SJCRH30 (cell line): ENCODE measurements around the gene ECEL1. TPM values are rescaled to one million over a fixed set of nuclear protein-coding genes. Genes with fewer than 3 reads are reported as not detected.
A peak's percentile ranks its signal among the peaks of the same experiment; 100 is the strongest.

Source experiments
- DNase-seq, 2 experiments: peaks; one replicate each; pipeline ENCODE4 v3.0.0-alpha.2; 2015 to 2020
- H3K27ac ChIP-seq: fragments of 250-450 bp; sonication (Bioruptor Pico); 2 replicates; pipeline ENCODE4 v1.5.1; 2020; ENCODE audit warnings: mild to moderate bottlenecking, moderate library complexity
- H3K27me3 ChIP-seq: fragments of 250-450 bp; sonication (Bioruptor Pico); 2 replicates; pipeline ENCODE4 v1.5.1; 2020; ENCODE audit warnings: mild to moderate bottlenecking, moderate library complexity
- H3K36me3 ChIP-seq: fragments of 250-450 bp; sonication (Bioruptor Pico); 2 replicates; pipeline ENCODE4 v1.5.1; 2020; ENCODE audit warnings: mild to moderate bottlenecking, moderate library complexity
- H3K4me1 ChIP-seq: fragments of 250-450 bp; sonication (Bioruptor Pico); 2 replicates; pipeline ENCODE4 v1.5.1; 2020; ENCODE audit warnings: mild to moderate bottlenecking, moderate library complexity
- H3K4me3 ChIP-seq: fragments of 250-450 bp; sonication (Bioruptor Pico); 2 replicates; pipeline ENCODE4 v1.5.1; 2020; ENCODE audit warnings: mild to moderate bottlenecking, moderate library complexity
- H3K9me3 ChIP-seq: fragments of 250-450 bp; sonication (Bioruptor Pico); replicated peaks from 2 replicates; pipeline ENCODE4 v1.5.1; 2020; ENCODE audit warnings: mild to moderate bottlenecking, moderate library complexity
- total RNA-seq: library from RNA; depleted of rRNA; stranded (reverse); fragments of >200 nt; shearing (Covaris generic); gene quantifications from 2 replicates; pipeline ENCODE4 v1.2.3, GENCODE V29; 2014

The ECEL1 gene
- total RNA-seq, 1 experiment from 2014 or later, result not detected

DNA sequence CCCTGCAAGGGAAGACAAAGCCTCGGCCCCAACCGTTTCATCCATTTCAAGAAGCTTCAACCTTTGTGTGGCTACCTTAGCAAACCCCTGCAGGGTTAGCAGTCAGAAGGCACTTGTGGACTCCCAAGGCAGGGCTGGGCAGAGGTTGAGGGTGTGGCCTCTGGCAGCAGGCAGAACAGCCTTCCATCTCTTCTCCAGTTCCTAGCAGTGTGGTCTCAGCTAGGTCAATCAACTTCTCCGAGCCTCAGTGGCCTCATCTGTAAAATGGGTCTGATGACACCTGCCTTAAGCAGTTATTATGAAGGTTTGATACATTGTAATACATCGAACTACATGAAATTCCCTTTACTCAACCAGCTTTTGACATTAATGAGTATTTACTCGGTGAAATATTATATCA, 25.7 kb upstream of the ECEL1 start:
- Histone ChIP-seq H3K4me1 (peaks cover 23% of the 10 kb centered on the region; the same call in 1 of the 2 replicates), H3K4me3 (no peak overlapping the region), H3K9me3 (no peaks in the 10 kb centered on the region), H3K27me3 (peaks cover 22% of the 10 kb centered on the region; the same call in 1 of the 2 replicates), H3K27ac (no peak overlapping the region), H3K36me3 (no peaks in the 10 kb centered on the region)
- DNase-seq, result no peak

DNA sequence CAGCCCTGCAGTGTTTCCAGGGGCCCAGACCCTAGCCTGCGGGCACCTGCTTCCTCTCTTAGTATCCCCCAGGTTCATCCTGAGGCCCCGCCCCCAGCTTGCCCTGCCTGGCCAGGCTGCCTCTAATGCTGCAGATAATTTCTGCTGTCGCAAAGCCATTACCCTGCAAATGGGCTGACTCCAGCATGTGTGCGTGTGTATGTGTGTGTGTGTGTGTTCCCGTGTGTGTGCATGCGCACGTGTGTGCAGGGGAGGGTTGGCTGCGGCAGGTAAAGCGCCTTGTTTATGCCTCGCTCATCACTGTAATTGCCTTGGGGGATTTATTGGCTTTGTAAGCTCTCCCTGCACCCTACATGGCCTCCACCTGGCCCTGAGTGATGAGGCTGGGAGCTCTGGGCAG, 25.0 kb upstream of the ECEL1 start:
- no peaks in the 10 kb centered on the region for H3K36me3 ChIP-seq
- peak; percentile 59 for DNase-seq
- no peaks in the 10 kb centered on the region for H3K9me3 ChIP-seq
- peaks cover 27% of the 10 kb centered on the region; the same call in 1 of the 2 replicates for H3K27me3 ChIP-seq
- H3K27ac ChIP-seq, result no peak overlapping the region
- H3K4me1 ChIP-seq, result peaks cover 23% of the 10 kb centered on the region; the same call in 1 of the 2 replicates
- H3K4me3 ChIP-seq, result no peak overlapping the region

DNA sequence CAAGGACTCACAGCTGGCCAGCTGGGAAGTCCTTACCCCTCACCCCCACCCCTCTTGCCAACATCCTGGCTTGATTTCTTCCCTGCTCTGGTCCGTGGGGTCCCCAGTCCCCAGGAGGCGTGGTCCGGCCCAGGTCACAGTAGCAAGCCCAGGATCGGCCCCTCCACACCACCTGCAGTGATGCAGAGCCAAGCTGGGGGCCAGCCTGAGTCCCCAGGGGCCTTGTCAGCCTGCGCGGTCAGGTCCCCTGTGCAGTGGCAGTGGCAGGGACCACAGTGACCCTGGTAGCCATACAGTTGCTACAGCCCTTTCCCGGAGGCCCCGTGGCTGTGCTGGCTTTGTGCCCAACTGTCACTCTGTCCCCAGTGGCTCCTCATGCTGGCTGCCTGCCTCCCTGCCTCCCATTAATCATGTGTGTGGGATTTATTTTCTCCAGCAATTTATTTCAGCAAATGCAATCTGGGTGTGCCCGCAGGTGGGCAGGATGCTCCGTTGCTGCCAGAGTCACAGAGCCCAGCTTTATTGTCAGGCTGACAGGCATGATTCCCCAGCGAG, 23.8 kb upstream of the ECEL1 start:
- no peaks in the 10 kb centered on the region for H3K9me3 ChIP-seq
- peaks cover 36% of the 10 kb centered on the region for H3K27me3 ChIP-seq
- no peaks in the 10 kb centered on the region for H3K36me3 ChIP-seq
- no peak overlapping the region for H3K4me3 ChIP-seq
- DNase-seq, result no peak
- no peak overlapping the region for H3K27ac ChIP-seq
- H3K4me1 ChIP-seq, result peaks cover 23% of the 10 kb centered on the region; the same call in 1 of the 2 replicates

DNA sequence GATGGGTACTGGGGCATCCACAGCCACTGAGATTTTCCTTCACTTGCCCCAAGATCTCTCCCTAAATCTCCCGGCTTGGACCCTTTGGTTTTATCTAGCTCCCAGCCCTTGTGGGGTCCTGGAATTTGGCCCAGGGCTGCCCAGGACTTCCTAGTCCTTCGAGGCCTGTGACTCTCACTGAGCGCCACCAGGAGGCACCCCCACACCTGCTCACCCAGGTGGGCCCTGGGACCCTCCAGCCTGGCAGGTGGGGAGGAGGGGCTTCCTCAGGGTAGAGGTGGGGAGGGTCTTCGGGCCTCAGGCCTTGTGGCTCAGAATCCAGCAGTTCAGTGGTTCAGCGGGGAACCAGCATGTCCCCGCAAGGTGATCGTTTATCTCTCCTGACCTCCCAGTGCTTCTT, 20.6 kb upstream of the ECEL1 start:
- H3K27me3 ChIP-seq, result peaks cover 66% of the 10 kb centered on the region
- no peaks in the 10 kb centered on the region for H3K36me3 ChIP-seq
- no peak overlapping the region for H3K4me3 ChIP-seq
- no peaks in the 10 kb centered on the region for H3K9me3 ChIP-seq
- DNase-seq, result no peak
- no peak overlapping the region for H3K27ac ChIP-seq
- peaks cover 23% of the 10 kb centered on the region; the same call in 1 of the 2 replicates for H3K4me1 ChIP-seq

DNA sequence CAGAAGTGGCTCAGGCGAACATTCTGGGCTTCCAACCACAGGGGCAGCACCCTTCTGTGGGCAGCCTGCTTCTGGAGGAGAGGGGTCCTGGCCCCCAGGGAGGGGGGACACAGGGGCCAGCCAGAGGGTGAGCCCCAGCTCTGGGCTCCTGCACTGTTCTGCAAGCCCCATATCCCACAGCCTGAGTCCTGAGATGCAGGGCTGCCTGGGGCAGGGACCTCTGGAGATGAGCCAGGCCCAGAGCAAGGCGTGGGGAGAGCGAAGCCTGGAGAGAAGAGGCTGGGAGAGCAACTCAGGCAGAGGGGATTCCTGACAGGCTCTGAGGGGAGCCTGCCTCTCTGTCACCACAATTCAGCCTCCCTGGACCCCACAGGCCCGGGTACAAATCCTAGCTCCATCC, 19.1 kb upstream of the ECEL1 start:
- no peak overlapping the region for H3K4me3 ChIP-seq
- no peaks in the 10 kb centered on the region for H3K9me3 ChIP-seq
- peaks cover 11% of the 10 kb centered on the region; the same call in 1 of the 2 replicates for H3K4me1 ChIP-seq
- H3K36me3 ChIP-seq, result no peaks in the 10 kb centered on the region
- H3K27me3 ChIP-seq, result peaks cover 59% of the 10 kb centered on the region
- H3K27ac ChIP-seq, result no peak overlapping the region
- peak in 1 of 2 experiments; percentile 26 for DNase-seq

DNA sequence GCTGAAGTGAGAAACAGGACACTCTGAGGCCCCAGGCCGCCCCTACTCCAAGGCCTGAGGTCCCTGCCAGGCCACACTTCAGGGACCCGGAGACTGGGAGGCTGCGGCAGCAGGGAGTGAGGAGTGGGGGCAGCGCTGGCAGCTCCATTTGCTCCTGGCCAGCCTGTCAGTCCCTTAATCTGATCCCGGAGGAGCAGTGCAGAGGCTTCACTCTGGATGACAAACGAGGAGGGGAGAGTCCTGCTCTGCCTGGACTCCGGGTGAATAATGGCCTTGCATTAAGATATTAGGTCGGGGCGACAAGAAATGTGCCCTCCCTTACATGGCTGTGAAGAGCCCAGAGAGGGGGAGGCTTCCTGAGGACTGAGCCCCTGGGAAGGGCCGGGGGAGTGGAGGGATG, 18.2 kb upstream of the ECEL1 start:
- Histone ChIP-seq H3K36me3 (no peaks in the 10 kb centered on the region), H3K9me3 (no peaks in the 10 kb centered on the region), H3K4me1 (peaks cover 11% of the 10 kb centered on the region; the same call in 1 of the 2 replicates), H3K4me3 (no peak overlapping the region), H3K27ac (no peak overlapping the region), H3K27me3 (peaks cover 57% of the 10 kb centered on the region)
- DNase-seq, result no peak

DNA sequence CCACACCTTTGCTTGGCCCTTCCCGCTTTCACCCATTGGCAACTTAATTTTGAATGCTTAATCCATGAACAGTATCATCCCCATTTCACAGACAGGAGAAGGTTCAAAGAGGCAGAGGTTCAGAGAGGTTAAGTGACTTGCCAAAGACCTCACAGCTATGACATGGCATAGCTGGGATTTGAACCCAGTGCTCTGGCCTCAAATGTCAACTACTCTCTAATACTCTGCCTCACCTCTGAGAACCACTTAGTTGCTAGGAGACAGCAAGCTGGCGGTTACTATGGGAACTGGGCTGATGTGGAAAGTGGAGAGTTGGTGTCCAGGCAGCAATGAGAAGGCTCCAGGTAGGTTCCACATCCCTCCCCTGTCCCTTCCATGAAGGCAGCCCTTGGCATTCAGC, 16.8 kb upstream of the ECEL1 start:
- no peaks in the 10 kb centered on the region for H3K9me3 ChIP-seq
- no peak for DNase-seq
- peaks cover 61% of the 10 kb centered on the region for H3K27me3 ChIP-seq
- no peak overlapping the region for H3K27ac ChIP-seq
- no peak overlapping the region for H3K4me3 ChIP-seq
- peaks cover 11% of the 10 kb centered on the region; the same call in 1 of the 2 replicates for H3K4me1 ChIP-seq
- no peaks in the 10 kb centered on the region for H3K36me3 ChIP-seq

DNA sequence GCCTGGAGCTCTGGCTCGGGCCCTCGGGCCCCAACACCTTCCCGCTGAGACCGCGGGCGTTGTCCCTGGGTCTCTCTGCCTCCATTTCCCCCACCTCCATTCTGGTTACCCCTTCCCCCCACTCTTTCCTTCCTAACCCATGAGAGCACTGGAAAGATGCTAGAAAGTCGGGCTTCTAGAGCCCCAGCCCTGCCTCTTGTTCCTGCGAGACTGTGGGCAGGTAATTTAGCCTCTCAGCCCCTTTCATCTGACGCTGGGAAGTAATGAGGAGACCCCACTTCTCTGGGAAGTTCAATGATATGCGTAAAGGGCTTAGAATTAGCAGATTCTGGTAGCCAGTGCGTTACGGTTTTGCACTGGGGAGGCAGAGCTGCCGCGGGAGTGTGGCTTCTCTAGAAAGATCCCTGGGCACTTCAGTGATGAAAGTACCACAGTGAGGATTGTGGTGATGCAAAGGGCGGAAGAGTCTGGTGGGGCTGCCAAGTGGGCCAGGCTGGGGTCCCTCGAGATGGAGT, 16.2 kb upstream of the ECEL1 start:
- no peak for DNase-seq
- H3K27ac ChIP-seq, result no peak overlapping the region
- no peaks in the 10 kb centered on the region for H3K36me3 ChIP-seq
- peaks cover 58% of the 10 kb centered on the region for H3K27me3 ChIP-seq
- H3K4me3 ChIP-seq, result peak overlapping the region; percentile 59
- H3K9me3 ChIP-seq, result no peaks in the 10 kb centered on the region
- peaks cover 11% of the 10 kb centered on the region; the same call in 1 of the 2 replicates for H3K4me1 ChIP-seq

DNA sequence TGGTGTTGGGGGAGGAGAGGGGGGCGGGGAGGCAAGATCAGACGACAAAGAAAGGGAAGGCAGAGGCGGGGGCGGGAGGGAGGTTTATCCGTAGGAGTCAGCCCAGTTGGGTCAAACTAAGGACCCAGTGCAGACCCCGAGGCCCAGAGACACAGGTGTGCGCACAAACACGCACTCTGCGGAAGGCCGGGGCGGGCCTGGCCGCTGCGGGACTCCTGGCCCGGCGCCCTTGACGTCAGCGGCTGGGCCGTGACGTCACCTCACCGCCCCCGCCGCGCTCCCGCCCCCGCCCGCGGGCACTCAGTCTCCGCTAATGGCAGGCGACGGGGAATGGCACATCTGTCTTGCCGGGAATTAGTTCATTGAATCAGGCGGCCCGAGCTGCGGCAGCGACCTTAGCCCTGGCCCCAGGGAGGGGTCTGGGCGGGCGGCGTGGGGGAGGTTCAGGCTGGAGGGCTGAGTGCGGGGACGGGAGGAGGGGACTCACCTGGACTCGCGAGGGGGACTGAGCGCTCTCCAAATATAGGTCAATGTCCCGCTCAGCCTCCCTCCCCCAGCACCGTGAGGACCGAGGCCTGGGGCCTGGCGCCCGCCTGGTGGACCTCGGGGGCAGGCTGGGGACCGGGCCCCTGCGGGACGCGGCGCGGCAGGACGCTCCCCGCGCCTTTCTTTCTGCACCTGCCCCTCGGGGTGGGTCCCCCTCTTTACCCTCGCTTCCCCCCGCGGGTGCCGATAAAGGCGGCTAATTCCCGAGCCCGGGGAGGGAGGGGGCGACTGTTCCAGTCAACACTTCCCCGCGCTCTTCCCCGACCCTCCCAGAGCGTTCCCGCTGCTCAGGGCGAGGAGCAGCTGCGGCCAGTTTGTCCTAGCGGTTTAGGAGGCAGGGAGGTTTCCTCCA, 15.5 kb upstream of the ECEL1 start:
- Histone ChIP-seq H3K27ac (no peak overlapping the region), H3K27me3 (peaks cover 51% of the 10 kb centered on the region), H3K9me3 (no peaks in the 10 kb centered on the region), H3K4me3 (peak overlapping the region; percentile 59), H3K4me1 (peaks cover 11% of the 10 kb centered on the region; the same call in 1 of the 2 replicates), H3K36me3 (no peaks in the 10 kb centered on the region)
- peak; percentile 61 to 70 for DNase-seq

DNA sequence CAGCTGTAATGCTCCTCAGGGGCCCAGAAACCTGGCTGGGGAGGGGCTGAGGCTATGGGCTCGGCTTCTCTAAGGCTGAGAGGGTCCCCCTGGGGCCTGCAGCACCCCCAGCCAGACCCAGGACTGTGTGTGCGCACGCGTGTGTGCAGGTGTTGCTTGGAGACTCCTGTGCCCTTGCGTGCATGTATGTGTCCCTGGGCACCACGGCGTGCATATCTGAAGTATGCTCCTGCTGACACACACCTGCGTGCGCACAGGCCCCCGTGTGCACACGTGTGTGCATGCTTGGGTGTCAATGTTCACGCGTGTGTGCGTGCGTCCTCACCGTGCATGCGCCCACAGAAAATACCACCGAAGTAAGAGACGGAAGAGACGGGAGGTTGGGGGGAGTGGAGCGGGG, 14.9 kb upstream of the ECEL1 start:
- Histone ChIP-seq H3K36me3 (no peaks in the 10 kb centered on the region), H3K4me3 (no peak overlapping the region), H3K27me3 (peaks cover 48% of the 10 kb centered on the region), H3K9me3 (no peaks in the 10 kb centered on the region), H3K27ac (no peak overlapping the region), H3K4me1 (peaks cover 11% of the 10 kb centered on the region; the same call in 1 of the 2 replicates)
- no peak for DNase-seq

DNA sequence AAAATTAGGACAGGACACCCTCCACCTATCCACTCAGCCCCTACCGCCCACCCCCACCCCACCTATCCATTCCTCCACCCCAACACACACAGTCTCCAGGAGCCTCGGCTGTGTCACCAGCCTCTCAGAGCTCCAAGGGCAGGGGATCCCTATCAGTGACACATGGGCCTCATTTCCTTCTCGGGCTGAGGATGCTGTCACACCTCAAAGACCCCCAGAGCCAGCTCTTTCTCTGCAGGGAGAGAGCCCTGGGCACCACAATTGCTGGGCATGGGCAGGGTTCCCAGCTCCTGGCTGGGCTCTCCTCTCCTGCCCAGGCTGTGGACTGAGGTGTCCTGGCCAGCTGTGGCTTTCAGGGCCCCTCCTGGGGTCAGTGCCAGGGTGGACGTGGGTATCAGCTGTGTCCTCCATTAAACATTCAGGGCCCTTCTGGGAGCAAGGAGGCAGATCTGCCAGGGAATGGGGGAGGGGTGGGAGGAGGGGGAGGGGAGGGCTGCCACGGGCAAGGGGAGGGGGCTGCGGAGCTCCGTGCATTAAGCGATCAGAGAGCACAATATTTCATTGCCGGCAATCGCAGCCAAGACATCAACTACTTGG, 14.3 kb upstream of the ECEL1 start:
- H3K4me1 ChIP-seq, result peaks cover 11% of the 10 kb centered on the region; the same call in 1 of the 2 replicates
- H3K4me3 ChIP-seq, result no peak overlapping the region
- H3K27me3 ChIP-seq, result peaks cover 42% of the 10 kb centered on the region
- no peaks in the 10 kb centered on the region for H3K9me3 ChIP-seq
- H3K27ac ChIP-seq, result no peak overlapping the region
- no peaks in the 10 kb centered on the region for H3K36me3 ChIP-seq
- no peak for DNase-seq

DNA sequence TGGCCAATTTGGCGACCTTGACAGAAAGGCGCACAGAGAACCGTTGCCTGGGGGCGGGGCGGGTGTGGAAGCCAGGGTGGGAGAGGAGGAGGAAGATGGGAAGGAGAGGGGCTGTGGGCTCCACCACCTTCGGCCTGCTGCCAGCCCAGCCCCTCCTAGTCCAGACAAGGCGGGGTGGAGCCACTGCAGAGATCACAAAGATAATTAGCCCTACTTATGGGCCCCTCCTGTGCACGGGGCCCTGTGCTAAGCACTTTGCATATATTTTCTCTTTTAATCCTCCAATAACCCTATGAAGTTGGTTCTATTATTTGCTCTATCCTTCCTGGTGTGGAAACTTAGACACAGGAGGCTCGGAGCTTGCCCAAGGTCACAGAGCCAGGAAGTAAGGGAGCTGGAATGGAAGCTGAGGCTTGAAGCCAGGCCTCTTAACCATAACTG, 13.7 kb upstream of the ECEL1 start:
- H3K4me3 ChIP-seq, result no peak overlapping the region
- H3K36me3 ChIP-seq, result no peaks in the 10 kb centered on the region
- peaks cover 11% of the 10 kb centered on the region; the same call in 1 of the 2 replicates for H3K4me1 ChIP-seq
- no peaks in the 10 kb centered on the region for H3K9me3 ChIP-seq
- H3K27me3 ChIP-seq, result peaks cover 40% of the 10 kb centered on the region
- no peak for DNase-seq
- no peak overlapping the region for H3K27ac ChIP-seq

DNA sequence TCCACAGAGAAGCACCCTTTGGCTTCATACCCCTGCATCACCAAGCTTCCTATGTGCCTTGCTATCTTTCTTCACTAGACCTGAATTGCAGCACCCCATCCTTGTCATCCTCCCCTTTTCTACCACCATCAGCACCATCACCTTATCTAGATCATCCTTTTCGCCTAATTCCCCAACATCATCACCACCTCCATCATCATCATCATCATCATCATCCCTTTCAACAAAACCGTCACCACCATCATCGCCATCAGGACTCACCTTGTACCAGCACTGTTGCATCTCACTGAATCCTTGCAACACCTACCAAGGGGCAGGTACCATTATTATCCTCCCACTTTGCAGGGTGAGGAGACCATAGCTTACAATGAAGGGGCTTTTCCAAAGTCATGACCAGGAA, 10.8 kb upstream of the ECEL1 start:
- DNase-seq, result no peak
- no peaks in the 10 kb centered on the region for H3K9me3 ChIP-seq
- H3K27me3 ChIP-seq, result peaks cover 19% of the 10 kb centered on the region
- no peaks in the 10 kb centered on the region for H3K36me3 ChIP-seq
- no peak overlapping the region for H3K27ac ChIP-seq
- no peaks in the 10 kb centered on the region; the same call in 1 of the 2 replicates for H3K4me1 ChIP-seq
- H3K4me3 ChIP-seq, result no peak overlapping the region

DNA sequence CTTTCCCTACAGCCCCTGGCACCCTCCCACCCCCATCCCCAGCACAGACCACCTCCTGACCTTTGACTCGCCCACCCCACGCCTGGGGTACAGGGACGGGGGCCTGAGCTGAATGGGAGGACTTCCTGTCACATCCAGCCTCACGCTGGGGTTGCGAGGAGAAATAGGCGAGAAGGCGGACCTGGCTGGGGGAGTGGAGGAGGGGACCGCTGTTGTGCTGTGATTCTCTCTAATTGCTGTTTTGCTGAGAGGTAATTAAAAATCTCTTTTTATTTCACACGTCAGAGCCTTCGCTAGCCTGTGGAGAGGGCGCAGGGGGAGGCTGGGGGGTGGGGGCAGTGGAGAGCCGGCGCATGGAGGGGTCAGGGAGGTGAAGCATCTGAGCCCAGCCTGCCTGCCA, 9.7 kb upstream of the ECEL1 start:
- H3K9me3 ChIP-seq, result no peaks in the 10 kb centered on the region
- H3K27me3 ChIP-seq, result peaks cover 21% of the 10 kb centered on the region
- DNase-seq, result no peak
- no peak overlapping the region for H3K27ac ChIP-seq
- H3K36me3 ChIP-seq, result no peaks in the 10 kb centered on the region
- H3K4me3 ChIP-seq, result no peak overlapping the region
- no peaks in the 10 kb centered on the region for H3K4me1 ChIP-seq
